Measurements from ENCODE around the gene CIROP. TPM values are rescaled to one million over a fixed set of nuclear protein-coding genes. Genes with fewer than 3 reads are reported as not detected.

Gene CIROP
- total and polyA plus RNA-seq, 4 donors = not detected

DNA sequence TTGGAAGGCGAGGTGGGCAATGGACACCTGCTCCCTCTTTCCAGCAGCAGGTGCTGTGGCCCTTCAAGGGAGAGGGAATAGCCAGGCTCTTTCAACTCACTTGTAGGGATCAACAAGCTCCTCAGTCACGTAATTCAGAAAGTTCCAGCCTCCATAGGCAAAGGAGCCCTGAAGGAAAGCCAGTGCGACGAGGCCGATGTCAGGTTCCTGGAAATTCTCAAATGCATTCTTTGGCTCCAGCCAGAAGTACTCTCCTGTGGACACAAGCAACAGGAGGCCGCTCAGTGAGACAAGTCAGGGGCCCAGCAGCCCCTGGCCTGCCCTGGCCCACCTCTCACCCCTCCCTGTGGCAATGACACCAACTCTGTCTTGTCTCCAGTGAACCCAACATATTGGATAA is 35.6 kb upstream of the CIROP start:
- DNase-seq (ENCODE audit: low spot score) = no peak
- peaks cover 0 to 2% (median 1%) of the 10 kb centered on the region in 4 donors for H3K36me3 ChIP-seq (ENCODE audit: control insufficient read depth in 4 of 4, insufficient read depth in 3 of 4, low read depth in 1 of 4, low read length in 3 of 4)
- H3K9me3 ChIP-seq (ENCODE audit: control insufficient read depth in 4 of 4, low read length in 3 of 4) = no peaks in the 10 kb centered on the region
- no peak overlapping the region for H3K27ac ChIP-seq (ENCODE audit: low read depth in 1 of 2, low read length in 2 of 2)
- WGBS = 87% methylated on average over 6 of the region's 6 CpGs
- no peak for TF ChIP-seq YY1 (IDR thresholded peaks at IDR 0.05)
- no peak for TF ChIP-seq RAD21 (IDR thresholded peaks at IDR 0.05)
- no peak for TF ChIP-seq FOXA1 (IDR thresholded peaks at IDR 0.05)
- no peak for TF ChIP-seq GABPA (IDR thresholded peaks at IDR 0.05 in 1 of 2, conservative IDR thresholded peaks at IDR 0.05 in 1 of 2)
- no peak for TF ChIP-seq RXRA (IDR thresholded peaks at IDR 0.05)
- TF ChIP-seq HNF4A (conservative IDR thresholded peaks at IDR 0.05) = no peak
- TF ChIP-seq, protein P1, sequence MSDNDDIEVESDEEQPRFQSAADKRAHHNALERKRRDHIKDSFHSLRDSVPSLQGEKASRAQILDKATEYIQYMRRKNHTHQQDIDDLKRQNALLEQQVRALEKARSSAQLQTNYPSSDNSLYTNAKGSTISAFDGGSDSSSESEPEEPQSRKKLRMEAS (IDR thresholded peaks at IDR 0.05) = no peak
- TF ChIP-seq SP1 (IDR thresholded peaks at IDR 0.05) = no peak
- no peak for TF ChIP-seq EGR1 (IDR thresholded peaks at IDR 0.05; ENCODE audit: low read depth in 2 of 2)
- TF ChIP-seq, protein P2, sequence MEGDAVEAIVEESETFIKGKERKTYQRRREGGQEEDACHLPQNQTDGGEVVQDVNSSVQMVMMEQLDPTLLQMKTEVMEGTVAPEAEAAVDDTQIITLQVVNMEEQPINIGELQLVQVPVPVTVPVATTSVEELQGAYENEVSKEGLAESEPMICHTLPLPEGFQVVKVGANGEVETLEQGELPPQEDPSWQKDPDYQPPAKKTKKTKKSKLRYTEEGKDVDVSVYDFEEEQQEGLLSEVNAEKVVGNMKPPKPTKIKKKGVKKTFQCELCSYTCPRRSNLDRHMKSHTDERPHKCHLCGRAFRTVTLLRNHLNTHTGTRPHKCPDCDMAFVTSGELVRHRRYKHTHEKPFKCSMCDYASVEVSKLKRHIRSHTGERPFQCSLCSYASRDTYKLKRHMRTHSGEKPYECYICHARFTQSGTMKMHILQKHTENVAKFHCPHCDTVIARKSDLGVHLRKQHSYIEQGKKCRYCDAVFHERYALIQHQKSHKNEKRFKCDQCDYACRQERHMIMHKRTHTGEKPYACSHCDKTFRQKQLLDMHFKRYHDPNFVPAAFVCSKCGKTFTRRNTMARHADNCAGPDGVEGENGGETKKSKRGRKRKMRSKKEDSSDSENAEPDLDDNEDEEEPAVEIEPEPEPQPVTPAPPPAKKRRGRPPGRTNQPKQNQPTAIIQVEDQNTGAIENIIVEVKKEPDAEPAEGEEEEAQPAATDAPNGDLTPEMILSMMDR (IDR thresholded peaks at IDR 0.05; ENCODE audit: low read depth, low read length, missing input control) = no peak
- TF ChIP-seq, protein P3, sequence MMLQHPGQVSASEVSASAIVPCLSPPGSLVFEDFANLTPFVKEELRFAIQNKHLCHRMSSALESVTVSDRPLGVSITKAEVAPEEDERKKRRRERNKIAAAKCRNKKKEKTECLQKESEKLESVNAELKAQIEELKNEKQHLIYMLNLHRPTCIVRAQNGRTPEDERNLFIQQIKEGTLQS (IDR thresholded peaks at IDR 0.05) = no peak
- no peak for TF ChIP-seq HNF4G (IDR thresholded peaks at IDR 0.05)
- no peak for TF ChIP-seq NR2F2 (IDR thresholded peaks at IDR 0.05)
- no peak for TF ChIP-seq TAF1 (conservative IDR thresholded peaks at IDR 0.05)
- TF ChIP-seq JUND (IDR thresholded peaks at IDR 0.05) = no peak
- TF ChIP-seq, protein P4, sequence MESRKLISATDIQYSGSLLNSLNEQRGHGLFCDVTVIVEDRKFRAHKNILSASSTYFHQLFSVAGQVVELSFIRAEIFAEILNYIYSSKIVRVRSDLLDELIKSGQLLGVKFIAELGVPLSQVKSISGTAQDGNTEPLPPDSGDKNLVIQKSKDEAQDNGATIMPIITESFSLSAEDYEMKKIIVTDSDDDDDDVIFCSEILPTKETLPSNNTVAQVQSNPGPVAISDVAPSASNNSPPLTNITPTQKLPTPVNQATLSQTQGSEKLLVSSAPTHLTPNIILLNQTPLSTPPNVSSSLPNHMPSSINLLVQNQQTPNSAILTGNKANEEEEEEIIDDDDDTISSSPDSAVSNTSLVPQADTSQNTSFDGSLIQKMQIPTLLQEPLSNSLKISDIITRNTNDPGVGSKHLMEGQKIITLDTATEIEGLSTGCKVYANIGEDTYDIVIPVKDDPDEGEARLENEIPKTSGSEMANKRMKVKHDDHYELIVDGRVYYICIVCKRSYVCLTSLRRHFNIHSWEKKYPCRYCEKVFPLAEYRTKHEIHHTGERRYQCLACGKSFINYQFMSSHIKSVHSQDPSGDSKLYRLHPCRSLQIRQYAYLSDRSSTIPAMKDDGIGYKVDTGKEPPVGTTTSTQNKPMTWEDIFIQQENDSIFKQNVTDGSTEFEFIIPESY (IDR thresholded peaks at IDR 0.05) = no peak
- H3K27me3 ChIP-seq (ENCODE audit: control insufficient read depth in 4 of 4, insufficient read depth in 4 of 4, low read length in 3 of 4) = no peaks in the 10 kb centered on the region
- H3K9ac ChIP-seq (ENCODE audit: low read depth in 1 of 2, low read length in 2 of 2) = no peak overlapping the region
- no peaks in the 10 kb centered on the region for H3K4me1 ChIP-seq (ENCODE audit: control insufficient read depth in 4 of 4, insufficient read depth in 4 of 4, low read length in 3 of 4)
- no peak overlapping the region for H3K4me3 ChIP-seq (ENCODE audit: low read depth in 1 of 3, low read length in 3 of 3)

DNA sequence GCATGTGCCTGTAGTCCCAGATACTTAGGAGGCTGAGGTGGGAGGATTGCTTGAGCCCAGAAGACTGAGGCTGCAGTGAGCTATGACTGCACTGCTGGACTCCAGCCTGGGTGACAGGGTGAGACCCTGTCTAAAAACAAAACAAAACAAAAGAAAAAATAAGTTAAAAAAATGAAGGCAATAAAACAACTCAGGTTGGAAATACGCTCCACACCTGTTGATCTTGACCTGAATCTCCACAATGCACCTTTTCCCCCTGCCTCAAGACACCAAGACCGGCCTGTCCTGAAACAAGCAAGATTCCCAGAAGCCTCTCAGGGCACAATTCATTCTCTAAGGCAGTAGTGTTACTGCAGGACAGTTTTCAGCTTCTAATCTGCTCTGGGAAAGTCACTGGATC is 35.1 kb upstream of the CIROP start:
- no peak for DNase-seq (ENCODE audit: low spot score)
- WGBS = 91% methylated on average over 2 of the region's 2 CpGs
- H3K9me3 ChIP-seq (ENCODE audit: control insufficient read depth in 4 of 4, low read length in 3 of 4) = no peaks in the 10 kb centered on the region
- no peak overlapping the region for H3K4me3 ChIP-seq (ENCODE audit: low read depth in 1 of 3, low read length in 3 of 3)
- H3K4me1 ChIP-seq (ENCODE audit: control insufficient read depth in 4 of 4, insufficient read depth in 4 of 4, low read length in 3 of 4) = no peaks in the 10 kb centered on the region
- TF ChIP-seq GABPA (IDR thresholded peaks at IDR 0.05 in 1 of 2, conservative IDR thresholded peaks at IDR 0.05 in 1 of 2) (no peak), RAD21 (IDR thresholded peaks at IDR 0.05) (no peak), TAF1 (conservative IDR thresholded peaks at IDR 0.05) (no peak), EGR1 (IDR thresholded peaks at IDR 0.05; ENCODE audit: low read depth in 2 of 2) (no peak), FOXA2 (IDR thresholded peaks at IDR 0.05) (no peak), NR2F2 (IDR thresholded peaks at IDR 0.05) (no peak), HNF4A (conservative IDR thresholded peaks at IDR 0.05) (no peak), FOXA1 (IDR thresholded peaks at IDR 0.05) (no peak), RXRA (IDR thresholded peaks at IDR 0.05) (no peak), YY1 (IDR thresholded peaks at IDR 0.05) (no peak)
- TF ChIP-seq, protein P2 (IDR thresholded peaks at IDR 0.05; ENCODE audit: low read depth, low read length, missing input control) = no peak
- TF ChIP-seq, protein P3 (IDR thresholded peaks at IDR 0.05) = no peak
- TF ChIP-seq, protein P5, sequence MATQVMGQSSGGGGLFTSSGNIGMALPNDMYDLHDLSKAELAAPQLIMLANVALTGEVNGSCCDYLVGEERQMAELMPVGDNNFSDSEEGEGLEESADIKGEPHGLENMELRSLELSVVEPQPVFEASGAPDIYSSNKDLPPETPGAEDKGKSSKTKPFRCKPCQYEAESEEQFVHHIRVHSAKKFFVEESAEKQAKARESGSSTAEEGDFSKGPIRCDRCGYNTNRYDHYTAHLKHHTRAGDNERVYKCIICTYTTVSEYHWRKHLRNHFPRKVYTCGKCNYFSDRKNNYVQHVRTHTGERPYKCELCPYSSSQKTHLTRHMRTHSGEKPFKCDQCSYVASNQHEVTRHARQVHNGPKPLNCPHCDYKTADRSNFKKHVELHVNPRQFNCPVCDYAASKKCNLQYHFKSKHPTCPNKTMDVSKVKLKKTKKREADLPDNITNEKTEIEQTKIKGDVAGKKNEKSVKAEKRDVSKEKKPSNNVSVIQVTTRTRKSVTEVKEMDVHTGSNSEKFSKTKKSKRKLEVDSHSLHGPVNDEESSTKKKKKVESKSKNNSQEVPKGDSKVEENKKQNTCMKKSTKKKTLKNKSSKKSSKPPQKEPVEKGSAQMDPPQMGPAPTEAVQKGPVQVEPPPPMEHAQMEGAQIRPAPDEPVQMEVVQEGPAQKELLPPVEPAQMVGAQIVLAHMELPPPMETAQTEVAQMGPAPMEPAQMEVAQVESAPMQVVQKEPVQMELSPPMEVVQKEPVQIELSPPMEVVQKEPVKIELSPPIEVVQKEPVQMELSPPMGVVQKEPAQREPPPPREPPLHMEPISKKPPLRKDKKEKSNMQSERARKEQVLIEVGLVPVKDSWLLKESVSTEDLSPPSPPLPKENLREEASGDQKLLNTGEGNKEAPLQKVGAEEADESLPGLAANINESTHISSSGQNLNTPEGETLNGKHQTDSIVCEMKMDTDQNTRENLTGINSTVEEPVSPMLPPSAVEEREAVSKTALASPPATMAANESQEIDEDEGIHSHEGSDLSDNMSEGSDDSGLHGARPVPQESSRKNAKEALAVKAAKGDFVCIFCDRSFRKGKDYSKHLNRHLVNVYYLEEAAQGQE (IDR thresholded peaks at IDR 0.05) = no peak
- TF ChIP-seq, protein P1 (IDR thresholded peaks at IDR 0.05) = no peak
- no peaks in the 10 kb centered on the region for H3K27me3 ChIP-seq (ENCODE audit: control insufficient read depth in 4 of 4, insufficient read depth in 4 of 4, low read length in 3 of 4)
- peaks cover 0 to 2% (median 1%) of the 10 kb centered on the region in 4 donors for H3K36me3 ChIP-seq (ENCODE audit: control insufficient read depth in 4 of 4, insufficient read depth in 3 of 4, low read depth in 1 of 4, low read length in 3 of 4)
- H3K9ac ChIP-seq (ENCODE audit: low read depth in 1 of 2, low read length in 2 of 2) = no peak overlapping the region
- H3K27ac ChIP-seq (ENCODE audit: low read depth in 1 of 2, low read length in 2 of 2) = no peak overlapping the region
